Occipital lobe (tissue), 3 donors: ENCODE results near the gene ERVH48-1. TPM values are rescaled to one million over a fixed set of nuclear protein-coding genes. Genes with fewer than 3 reads are reported as not detected.
"Not testable (repeated sequence)": the region's sequence is repeated elsewhere in the genome, so short reads cannot be mapped to it uniquely, and the experiment has no call there.

Experiments
- DNase-seq: peaks from one replicate; lab custom pipeline; 2025; lab: John Stamatoyannopoulos, UW
- small RNA-seq: library from RNA; depleted of rRNA; stranded (forward); fragments of <200 nt; gene quantifications from one replicate; pipeline ENCODE3, GENCODE V24; 2014
- total RNA-seq: library from RNA; depleted of rRNA; stranded (reverse); fragments of >200 nt; gene quantifications from one replicate; pipeline ENCODE4 v1.2.3, GENCODE V29; 2014

The ERVH48-1 gene
- total RNA-seq, 1 donor from 2014 or later: not detected

DNA sequence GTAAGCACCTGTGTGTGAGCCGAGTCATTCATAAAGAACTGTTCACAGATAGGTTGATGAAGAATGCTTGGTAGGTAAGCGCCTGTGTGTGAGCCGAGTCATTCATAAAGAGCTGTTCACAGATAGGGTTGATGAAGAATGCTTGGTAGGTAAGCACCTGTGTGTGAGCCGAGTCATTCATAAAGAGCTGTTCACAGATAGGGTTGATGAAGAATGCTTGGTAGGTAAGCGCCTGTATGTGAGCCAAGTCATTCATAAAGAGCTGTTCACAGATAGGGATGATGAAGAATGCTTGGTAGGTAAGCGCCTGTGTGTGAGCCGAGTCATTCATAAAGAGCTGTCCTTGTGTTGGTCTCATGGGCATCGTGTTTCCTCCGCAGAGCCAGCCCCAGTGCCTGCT, 16.9 kb downstream of the ERVH48-1 start:
- not testable (repeated sequence) for DNase-seq

DNA sequence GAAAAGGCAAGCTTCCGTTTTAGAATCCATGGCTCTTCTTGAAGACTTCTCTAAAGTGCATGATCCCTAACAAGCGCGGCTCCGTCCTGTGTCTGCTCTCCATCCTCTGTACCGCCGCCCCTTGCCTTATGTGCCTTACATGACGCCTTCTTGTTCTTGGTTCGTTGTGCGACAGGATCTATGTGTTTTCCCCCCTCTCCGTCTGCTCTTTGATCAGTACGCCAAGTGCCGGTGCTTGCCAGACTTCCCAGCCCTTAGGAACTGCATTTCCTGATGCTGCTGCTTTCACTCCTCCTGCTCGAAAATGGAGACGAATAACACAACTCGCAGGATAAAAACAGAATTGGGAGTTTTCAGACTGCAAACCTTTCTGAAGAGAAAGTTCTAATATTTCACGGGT, 19.2 kb downstream of the ERVH48-1 start:
- no peak for DNase-seq

DNA sequence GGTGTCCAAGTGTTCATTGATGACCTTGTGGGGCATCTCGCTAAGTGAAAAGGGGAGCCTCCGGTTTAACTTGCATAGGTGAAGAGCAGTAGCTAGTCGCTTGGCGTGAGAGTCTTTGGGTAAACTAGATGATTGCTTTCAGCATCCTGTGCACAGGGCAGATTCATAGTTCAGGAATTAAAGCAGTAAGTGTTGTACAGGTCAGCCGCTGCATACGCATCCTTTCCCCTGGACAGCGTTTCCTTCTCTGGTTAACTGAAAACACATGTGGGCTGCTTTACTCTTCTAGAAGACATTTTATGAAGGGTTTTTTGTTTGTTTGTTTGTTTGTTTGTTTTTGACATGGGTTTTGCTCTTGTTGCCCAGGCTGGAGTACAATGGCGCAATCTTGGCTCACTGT, 20.2 kb downstream of the ERVH48-1 start:
- no peak for DNase-seq

DNA sequence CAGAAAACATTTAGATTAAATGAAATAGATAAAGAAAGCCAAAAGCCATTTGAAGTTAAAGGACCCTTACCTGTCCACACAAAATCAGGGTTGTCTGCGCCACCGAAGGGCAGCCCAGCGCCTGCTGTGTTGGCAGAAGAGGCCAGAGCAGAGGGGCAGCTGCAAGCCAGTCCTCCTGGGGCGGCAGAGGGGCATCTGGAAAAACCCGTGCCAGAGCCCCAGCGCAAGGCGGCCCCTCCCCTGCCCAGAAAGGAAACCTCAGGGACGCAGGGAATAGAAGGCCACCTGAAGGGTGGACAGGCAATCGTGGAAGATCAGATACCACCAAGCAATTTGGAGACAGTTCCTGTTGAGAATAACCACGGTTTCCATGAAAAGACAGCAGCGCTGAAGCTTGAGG, 21.6 kb downstream of the ERVH48-1 start:
- no peak for DNase-seq

DNA sequence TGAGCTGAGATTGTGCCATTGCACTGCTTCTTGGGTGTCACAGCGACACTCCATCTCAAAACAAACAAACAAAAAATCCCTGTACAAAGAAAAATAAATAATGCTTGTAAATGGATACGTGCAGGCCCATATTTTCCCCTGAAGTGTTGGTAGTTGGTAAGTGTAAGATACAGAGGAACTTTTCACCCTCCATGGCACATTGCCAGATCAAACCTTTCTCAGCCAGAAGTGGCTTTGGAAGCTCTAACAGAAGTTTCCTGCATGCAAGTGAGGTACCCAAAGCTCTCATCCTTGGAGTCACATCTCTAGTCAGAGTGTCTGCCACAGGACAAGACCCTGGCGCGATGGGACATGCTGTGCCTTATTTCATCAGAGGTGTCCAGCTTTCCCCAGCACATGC, 25.0 kb downstream of the ERVH48-1 start:
- DNase-seq: no peak

DNA sequence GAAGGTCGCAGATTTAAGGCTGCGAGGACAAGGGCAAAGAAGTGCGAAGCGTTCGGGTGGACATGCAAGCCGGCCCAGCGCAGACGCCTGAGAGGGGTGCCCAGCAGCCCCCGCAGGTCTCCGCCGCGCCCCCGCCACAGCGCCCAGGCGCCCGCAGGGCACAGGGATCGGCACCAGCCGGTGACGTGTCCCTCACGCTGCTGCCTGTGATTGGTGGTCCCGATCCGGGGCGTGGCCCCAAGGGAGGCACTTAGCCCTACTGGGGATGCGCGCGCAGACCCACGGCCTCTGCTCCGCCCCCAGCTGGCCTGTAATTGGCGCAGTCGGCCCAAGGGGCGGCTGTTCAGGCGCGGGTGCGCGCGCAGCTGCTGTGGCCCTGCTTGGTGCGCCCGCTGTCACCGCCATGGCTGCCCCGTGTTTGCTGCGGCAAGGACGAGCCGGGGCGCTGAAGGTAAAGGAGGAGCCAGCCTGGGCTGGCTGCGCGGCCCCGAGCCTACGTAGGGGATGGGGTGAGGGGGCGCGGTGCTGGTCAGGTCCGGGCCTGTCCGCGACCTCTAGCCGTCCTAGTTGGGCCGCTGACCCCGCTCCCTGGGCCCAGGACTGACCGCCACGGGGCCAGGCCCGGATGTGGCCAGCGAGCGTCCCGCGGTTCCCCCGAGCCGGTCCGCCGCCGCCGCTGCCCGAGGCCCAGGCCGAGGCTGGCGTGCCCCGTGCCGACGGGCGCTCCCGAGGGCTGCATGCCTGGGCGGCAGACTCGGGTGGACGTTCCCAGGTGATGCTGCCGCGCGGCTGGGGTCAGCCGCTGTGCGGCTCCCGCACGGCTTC, 32.3 kb downstream of the ERVH48-1 start, which contains the start of gene NDUFV3:
NDUFV3 (plus strand) TSS at position 379 of the 825 bp plus-strand sequence; CDS start at position 404, 25 bp downstream.
- DNase-seq: peak; percentile 99

DNA sequence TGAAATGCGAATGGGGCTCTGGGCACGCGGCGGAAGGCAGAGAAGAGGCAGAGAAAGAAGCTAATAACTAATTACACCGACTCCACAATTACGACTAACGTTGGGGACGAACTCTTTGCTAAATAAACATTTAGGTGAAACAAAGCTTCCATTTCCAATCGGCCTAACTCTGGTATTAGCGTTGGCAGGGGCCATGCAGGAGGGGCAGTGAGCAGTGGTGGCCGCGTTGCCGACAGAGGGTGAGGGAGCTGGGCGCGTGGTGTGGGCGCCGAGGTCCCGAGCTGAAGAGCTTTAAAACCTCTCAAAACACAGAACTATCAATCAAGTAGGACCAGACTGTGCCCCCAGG, 32.9 kb downstream of the ERVH48-1 start:
- peak; percentile 67 for DNase-seq

DNA sequence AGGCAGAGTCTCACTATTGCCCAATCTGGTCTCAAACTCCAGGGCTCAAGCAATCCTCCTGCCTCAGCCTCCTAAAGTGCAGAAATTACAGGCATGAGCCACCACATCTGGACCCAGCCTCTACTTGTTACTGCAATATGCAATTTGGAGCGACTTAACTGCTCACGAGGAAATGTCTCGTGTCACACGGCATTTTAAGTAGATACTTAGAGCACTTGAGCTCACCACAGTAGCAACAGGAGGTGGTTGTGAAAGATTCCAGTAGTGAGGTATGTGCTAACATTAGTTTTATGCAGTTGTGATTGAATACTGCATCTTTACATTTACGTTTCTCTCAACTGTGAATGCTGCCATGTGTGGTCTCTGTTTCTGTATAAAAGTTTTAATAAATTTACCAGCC, 38.1 kb downstream of the ERVH48-1 start:
- DNase-seq: no peak

DNA sequence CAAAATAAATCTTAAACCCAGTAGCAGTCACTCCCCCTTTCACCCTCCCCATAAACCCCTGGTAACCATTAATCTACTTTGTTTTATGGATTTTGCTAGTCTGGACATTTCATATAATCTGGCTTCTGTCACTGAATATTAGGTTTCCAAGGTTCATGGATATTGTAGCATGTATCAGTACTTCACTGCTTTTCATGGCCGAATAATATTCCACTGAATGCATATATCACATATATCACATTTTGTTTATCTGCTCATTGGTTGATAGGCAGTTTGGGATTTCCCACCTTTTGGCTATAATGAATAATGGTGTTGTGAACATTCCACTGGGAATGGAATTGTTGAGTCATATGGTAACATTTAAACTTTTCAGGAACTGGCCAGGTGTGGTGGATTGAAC, 41.5 kb downstream of the ERVH48-1 start:
- DNase-seq: no peak

DNA sequence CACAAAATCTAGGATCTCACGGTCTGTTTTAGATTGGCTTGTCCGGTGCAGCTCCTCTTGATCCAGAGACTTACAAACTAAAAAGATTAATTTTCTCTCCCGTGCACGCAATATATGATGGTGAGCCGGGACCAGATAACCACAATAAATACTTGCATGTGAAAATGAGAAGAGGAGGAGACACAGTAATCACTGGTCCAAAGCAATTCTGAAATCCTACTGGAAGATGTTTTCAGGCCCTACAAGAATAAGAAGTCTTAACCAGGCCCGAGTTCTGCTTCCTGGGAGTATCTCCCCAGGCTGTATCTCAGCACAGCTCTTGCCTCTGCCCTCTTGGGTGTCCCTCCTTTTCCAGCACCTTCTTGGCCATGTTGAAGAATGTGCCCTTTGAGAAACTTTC, 45.1 kb downstream of the ERVH48-1 start:
- DNase-seq: no peak

DNA sequence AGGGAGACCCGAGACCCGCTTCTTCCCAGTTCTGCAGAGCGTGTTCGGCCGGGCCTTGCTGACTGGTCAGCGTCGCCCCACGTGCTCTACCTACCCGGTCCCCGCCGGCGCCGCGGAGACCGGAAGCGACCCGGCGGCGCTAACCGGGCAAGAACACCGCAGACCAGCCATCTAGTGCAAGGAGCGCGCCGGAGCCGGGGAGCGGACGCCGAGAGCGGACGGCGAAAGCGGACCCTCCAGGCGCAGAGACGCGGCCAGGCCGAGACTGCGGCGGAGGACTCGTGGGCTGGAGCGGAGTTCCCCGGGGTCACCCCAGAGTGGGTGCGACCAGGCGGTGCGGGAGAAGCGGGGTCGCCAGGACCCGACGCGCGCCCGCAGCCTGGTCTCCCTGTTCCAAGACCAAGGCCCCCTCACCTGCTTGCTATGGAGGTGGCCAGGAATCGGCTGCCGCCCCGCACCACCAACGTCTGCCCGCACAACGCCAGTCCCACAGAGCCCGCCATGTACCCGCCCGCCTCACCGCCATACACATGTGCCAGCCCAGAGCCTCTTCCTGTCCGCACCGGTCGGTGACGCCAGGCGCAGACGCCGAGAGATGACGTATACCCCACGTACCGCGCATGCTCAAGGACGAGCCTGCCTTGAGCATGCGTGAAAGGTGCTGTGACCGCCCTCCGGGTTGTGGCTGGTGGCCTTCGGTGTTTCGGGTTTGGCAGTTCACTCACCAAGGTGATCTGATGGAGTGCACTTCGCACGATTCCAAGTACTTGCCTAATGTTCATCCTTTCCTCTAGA, 46.2 kb downstream of the ERVH48-1 start, which contains the start of gene WDR4:
WDR4 (minus strand) TSS at position 547 of the 795 bp plus-strand sequence; CDS start at position 503, 44 bp downstream.
- peak; percentile 92 for DNase-seq

DNA sequence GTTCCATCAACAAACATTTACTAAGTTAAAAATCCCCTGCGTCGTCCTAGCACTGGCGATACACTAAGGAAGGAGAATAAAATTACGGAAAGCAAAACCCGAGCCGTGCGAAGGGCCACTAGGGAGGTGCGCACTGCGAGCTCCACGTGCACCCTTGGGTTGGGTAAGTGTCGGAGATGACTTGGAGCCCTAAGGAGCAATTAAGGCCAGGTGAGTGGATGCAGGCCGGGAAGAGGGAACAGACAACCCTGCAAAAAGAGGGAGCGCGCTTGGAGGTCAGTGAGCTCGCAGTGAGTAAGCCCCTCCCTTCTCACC, 46.8 kb downstream of the ERVH48-1 start:
- no peak for DNase-seq

DNA sequence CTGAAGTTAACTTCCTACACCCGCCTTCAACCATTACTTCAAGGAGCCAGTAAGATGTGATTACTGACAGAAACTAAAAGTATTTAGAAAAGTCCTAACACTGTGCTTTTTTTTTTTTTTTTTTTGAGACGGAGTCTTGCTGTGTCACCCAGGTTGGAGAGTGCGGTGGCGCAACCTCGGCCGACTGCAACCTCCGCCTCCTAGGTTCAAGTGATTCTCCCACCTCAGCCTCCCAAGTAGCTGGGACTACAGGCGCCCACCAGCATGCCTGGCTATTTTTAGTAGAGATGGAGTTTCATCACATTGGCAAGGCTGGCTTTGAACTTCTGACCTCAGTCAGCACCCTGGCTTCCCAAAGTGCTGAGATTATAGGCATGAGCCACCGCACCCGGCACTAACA, 49.6 kb downstream of the ERVH48-1 start:
- not testable (repeated sequence) for DNase-seq

DNA sequence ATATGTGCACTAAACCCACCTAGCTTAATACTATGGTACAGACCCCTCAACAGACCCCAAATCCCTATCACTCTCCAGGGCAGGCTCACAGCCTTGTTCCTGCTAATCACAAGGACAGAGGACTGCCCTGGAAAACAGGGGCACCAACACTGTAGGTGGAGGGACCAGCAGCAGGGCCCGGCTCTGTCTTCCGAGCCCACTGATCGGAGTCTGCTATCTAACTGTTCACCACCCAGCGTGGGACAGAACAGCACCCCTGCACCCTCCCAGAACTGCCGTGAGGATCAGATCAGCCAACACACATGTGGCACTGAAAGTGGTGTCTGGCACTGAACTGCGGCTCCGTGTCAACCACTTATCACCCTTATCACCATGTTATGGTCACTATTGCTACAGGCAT, 52.3 kb downstream of the ERVH48-1 start:
- no peak for DNase-seq

DNA sequence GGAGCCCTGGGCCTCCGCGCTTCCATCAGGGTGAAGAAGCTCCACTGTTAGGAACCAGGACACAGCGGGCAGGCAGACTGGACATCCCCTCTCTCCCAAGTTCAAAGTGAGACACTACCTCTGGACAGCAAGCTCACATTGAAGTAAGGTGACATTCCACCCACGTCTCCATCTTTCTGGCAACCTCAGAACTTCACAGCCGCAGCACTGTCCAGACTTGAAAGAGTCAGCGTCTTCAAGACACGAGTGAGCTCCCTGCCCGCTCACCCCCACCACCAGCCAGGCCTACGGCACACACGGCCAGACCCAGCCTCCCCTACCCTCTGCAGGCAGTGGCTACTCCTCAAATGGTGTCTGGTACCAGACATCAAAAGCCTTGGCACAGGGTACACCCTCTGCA, 57.2 kb downstream of the ERVH48-1 start:
- no peak for DNase-seq

Small RNA genes lying within 50 kb of the gene (small RNA-seq; reads per million reads assigned to genes)
- gene MIR5692B: not detected

Other genes starting within 250 kb of the ERVH48-1 start
- gene WDR4, start 46.1 kb downstream of the ERVH48-1 start, total RNA-seq: 15.1 TPM
- gene NDUFV3, start 32.3 kb downstream of the ERVH48-1 start, total RNA-seq: 26.7 TPM
- gene PKNOX1, start 48.9 kb upstream of the ERVH48-1 start, total RNA-seq: 18.9 TPM
- gene CBS, start 150.2 kb upstream of the ERVH48-1 start, total RNA-seq: 68.3 TPM
- gene U2AF1, start 181.9 kb upstream of the ERVH48-1 start, total RNA-seq: 26.4 TPM
- gene CRYAA, start 243.4 kb upstream of the ERVH48-1 start, total RNA-seq: not detected